Keratinocyte (primary cell): ENCODE data around the gene TTC28. TPM values are rescaled to one million over a fixed set of nuclear protein-coding genes. Genes with fewer than 3 reads are reported as not detected.
"Not testable (repeated sequence)": the region's sequence is repeated elsewhere in the genome, so short reads cannot be mapped to it uniquely, and the experiment has no call there.

Experiments used
- DNase-seq: peaks from one replicate; pipeline ENCODE4 v3.0.0-alpha.2; 2011; ENCODE audit warnings: low read depth, missing footprints, low spot score
- FAIRE-seq: peaks from 2 replicates; lab custom pipeline; 2011; peaks lifted over from hg19 to GRCh38; lab: Jason Lieb, UNC
- H2AFZ ChIP-seq: 2 replicates; pipeline ENCODE4 v1.6.0; 2012; ENCODE audit warnings: low read length, control low read depth, inconsistent platforms; ENCODE audit not compliant: control insufficient read depth
- H3K27ac ChIP-seq: 2 replicates; pipeline ENCODE4 v1.5.1; 2011; ENCODE audit warnings: low read length; ENCODE audit not compliant: control insufficient read depth, insufficient read depth
- H3K27me3 ChIP-seq: 3 replicates; pipeline ENCODE4 v1.6.0; 2011; ENCODE audit warnings: low read length; ENCODE audit not compliant: control insufficient read depth, insufficient read depth; ENCODE audit errors: extremely low read depth
- H3K36me3 ChIP-seq, 2 experiments: 2 replicates in 1 of 2; 3 replicates in 1 of 2; pipeline ENCODE4 v1.5.1; 2011; ENCODE audit warnings: low read length in 2 of 2, mild to moderate bottlenecking in 1 of 2; ENCODE audit not compliant: control insufficient read depth in 2 of 2, insufficient read depth in 2 of 2; ENCODE audit errors: extremely low read depth in 1 of 2
- H3K4me1 ChIP-seq: 3 replicates; pipeline ENCODE4 v1.5.1; 2011; ENCODE audit warnings: low read length; ENCODE audit not compliant: control insufficient read depth, insufficient read depth; ENCODE audit errors: extremely low read depth
- H3K4me2 ChIP-seq: 3 replicates; pipeline ENCODE4 v1.6.0; 2011; ENCODE audit warnings: low read depth, low read length; ENCODE audit not compliant: control insufficient read depth, insufficient read depth; ENCODE audit errors: extremely low read depth
- H3K4me3 ChIP-seq, 3 experiments: fragments of 200-600 bp in 1 of 3; sonication (generic) in 1 of 3; 2 replicates in 2 of 3; 3 replicates in 1 of 3; pipeline ENCODE4 v1.5.1; 2011 to 2016; ENCODE audit warnings: low read length in 3 of 3, mild to moderate bottlenecking in 3 of 3, control low read depth in 2 of 3, inconsistent platforms in 1 of 3, low read depth in 1 of 3, mixed read lengths in 1 of 3, mixed run types in 1 of 3, moderate library complexity in 1 of 3; ENCODE audit not compliant: control insufficient read depth in 2 of 3, insufficient read depth in 2 of 3; ENCODE audit errors: extremely low read depth in 1 of 3
- H3K79me2 ChIP-seq: 2 replicates; pipeline ENCODE4 v1.6.0; 2012; ENCODE audit warnings: low read length; ENCODE audit not compliant: control insufficient read depth, insufficient read depth
- H3K9ac ChIP-seq: 3 replicates; pipeline ENCODE4 v1.6.0; 2011; ENCODE audit warnings: low read length; ENCODE audit not compliant: control insufficient read depth, insufficient read depth; ENCODE audit errors: extremely low read depth
- H3K9me1 ChIP-seq: 3 replicates; pipeline ENCODE4 v1.6.0; 2011; ENCODE audit warnings: low read length; ENCODE audit not compliant: control insufficient read depth, insufficient read depth; ENCODE audit errors: extremely low read depth
- H3K9me3 ChIP-seq: 2 replicates; pipeline ENCODE4 v1.5.1; 2012; ENCODE audit warnings: low read depth, low read length; ENCODE audit not compliant: control insufficient read depth
- H4K20me1 ChIP-seq: 3 replicates; pipeline ENCODE4 v1.6.0; 2011; ENCODE audit warnings: low read length; ENCODE audit not compliant: control insufficient read depth, insufficient read depth; ENCODE audit errors: extremely low read depth
- CTCF ChIP-seq, 3 experiments: IDR thresholded peaks in 1 of 3; conservative IDR thresholded peaks in 1 of 3; optimal IDR thresholded peaks in 1 of 3; 2 replicates in 2 of 3; 3 replicates in 1 of 3; pipeline versions ENCODE3 to v1.5.1; 2011; ENCODE audit warnings: low read length in 3 of 3, mild to moderate bottlenecking in 3 of 3, moderate library complexity in 2 of 3, control low read depth in 1 of 3, inconsistent platforms in 1 of 3; ENCODE audit not compliant: insufficient read depth in 2 of 3; ENCODE audit errors: extremely low read depth in 1 of 3
- EZH2 ChIP-seq: IDR thresholded peaks from one replicate; pipeline ENCODE4 v1.6.1; 2012; ENCODE audit warnings: inconsistent platforms, mild to moderate bottlenecking, low read length, moderate library complexity
- dilution Hi-C: fragments of 300-500 bp; cut with MboI; formaldehyde crosslinking; loops from one replicate; pipeline ENCODE4 v1.7.0; 2020; ENCODE audit warnings: low sequenced_read_pairs; ENCODE audit not compliant: extremely low pct_ligation_motif_present
- polyA plus RNA-seq, 5 experiments: library from polyadenylated mRNA; depleted of rRNA in 3 of 5; stranded (reverse) in 3 of 5; stranded (forward) in 1 of 5; unstranded in 1 of 5; fragments of >200 nt; gene quantifications; 1 replicate in 1 of 5; 2 replicates in 3 of 5; 3 replicates in 1 of 5; pipeline versions ENCODE4 v1.2.1 to v1.2.3, GENCODE V29; 2011 to 2012; ENCODE audit warnings: missing spikeins in 2 of 5, low read depth in 1 of 5, low replicate concordance in 1 of 5

TTC28 gene
- polyA plus RNA-seq, 1 donor (not counting 4 experiments of a cell fraction or from before 2014, with no cell fraction given), result 0.66 TPM

GRCh38 chr22:28365371-28365770, 314.3 kb downstream of the TTC28 start:
- dilution Hi-C loops, result no loop called here

GRCh38 chr22:28364105-28364504, 315.5 kb downstream of the TTC28 start:
- H3K27ac ChIP-seq, H3K4me3 ChIP-seq, H4K20me1 ChIP-seq, H3K9ac ChIP-seq, H3K9me1 ChIP-seq, dilution Hi-C loops, H3K79me2 ChIP-seq, H3K4me1 ChIP-seq, H3K9me3 ChIP-seq, DNase-seq, FAIRE-seq, H2AFZ ChIP-seq, H3K36me3 ChIP-seq, H3K4me2 ChIP-seq, H3K27me3 ChIP-seq: not testable (repeated sequence)

More at GRCh38 chr22:28365371-28365770, 314.3 kb downstream of the TTC28 start:
- Histone ChIP-seq H3K27ac (no peak overlapping the region), H3K9ac (no peak overlapping the region), H3K79me2 (no peaks in the 10 kb centered on the region), H2AFZ (no peak overlapping the region), H3K4me2 (no peak overlapping the region), H3K9me3 (no peaks in the 10 kb centered on the region), H4K20me1 (no peaks in the 10 kb centered on the region), H3K4me3 (no peak overlapping the region), H3K36me3 (no peaks in the 10 kb centered on the region), H3K27me3 (no peaks in the 10 kb centered on the region), H3K4me1 (peaks cover 2% of the 10 kb centered on the region), H3K9me1 (no peaks in the 10 kb centered on the region)
- FAIRE-seq (no peak), DNase-seq (no peak)
- TF ChIP-seq CTCF (optimal IDR thresholded peaks at IDR 0.05 in 1 of 3, IDR thresholded peaks at IDR 0.05 in 1 of 3, conservative IDR thresholded peaks at IDR 0.05 in 1 of 3; ENCODE audit: extremely low read depth in 1 of 3, insufficient read depth in 2 of 3, low read length in 3 of 3), result no peak
- TF ChIP-seq EZH2, result no peak

- no peaks in the 10 kb centered on the region for H3K9me1 ChIP-seq
- TF ChIP-seq CTCF (optimal IDR thresholded peaks at IDR 0.05 in 1 of 3, IDR thresholded peaks at IDR 0.05 in 1 of 3, conservative IDR thresholded peaks at IDR 0.05 in 1 of 3; ENCODE audit: extremely low read depth in 1 of 3, insufficient read depth in 2 of 3, low read length in 3 of 3) (no peak), EZH2 (no peak)
- H4K20me1 ChIP-seq, result no peaks in the 10 kb centered on the region
- H3K79me2 ChIP-seq, result no peaks in the 10 kb centered on the region
- no peak overlapping the region for H3K27ac ChIP-seq
- no peaks in the 10 kb centered on the region for H3K27me3 ChIP-seq
- no peaks in the 10 kb centered on the region for H3K9me3 ChIP-seq
- H2AFZ ChIP-seq, result no peak overlapping the region
- FAIRE-seq, result no peak
- no peak for DNase-seq
- H3K4me2 ChIP-seq, result no peak overlapping the region
- H3K4me1 ChIP-seq, result no peaks in the 10 kb centered on the region
- no peak overlapping the region for H3K9ac ChIP-seq
- H3K4me3 ChIP-seq, result no peak overlapping the region
- dilution Hi-C loops, result no loop called here
- H3K36me3 ChIP-seq, result no peaks in the 10 kb centered on the region
Observed at GRCh38 chr22:28360939-28361338, 318.7 kb downstream of the TTC28 start.
